HEK293T (cell line): ENCODE measurements around the gene DYRK1A.

Experiments used
- CTBP1 ChIP-seq: fragments of 450-650 bp; IDR thresholded peaks from 2 replicates; pipeline ENCODE4 v1.6.1; 2016; ENCODE audit warnings: borderline replicate concordance
- TARDBP ChIP-seq: fragments of 450-650 bp; IDR thresholded peaks from 2 replicates; pipeline ENCODE4 v1.6.1; 2016

- TF ChIP-seq TARDBP (no peak), CTBP1 (no peak)
These were observed 16.1 kb upstream of the DYRK1A start for GRCh38 chr21:37350472-37350871.
